SIG-M5 treated with dmso at 0.1 percent for 504 hours (cell line): Measurements from ENCODE around the gene NUCB1.
"Not testable (repeated sequence)": the region's sequence is repeated elsewhere in the genome, so short reads cannot be mapped to it uniquely, and the experiment has no call there.

Experiments
- DNase-seq: peaks from one replicate; lab custom pipeline; 2025; ENCODE audit not compliant: unreplicated experiment; lab: John Stamatoyannopoulos, UW

NUCB1 gene

DNA sequence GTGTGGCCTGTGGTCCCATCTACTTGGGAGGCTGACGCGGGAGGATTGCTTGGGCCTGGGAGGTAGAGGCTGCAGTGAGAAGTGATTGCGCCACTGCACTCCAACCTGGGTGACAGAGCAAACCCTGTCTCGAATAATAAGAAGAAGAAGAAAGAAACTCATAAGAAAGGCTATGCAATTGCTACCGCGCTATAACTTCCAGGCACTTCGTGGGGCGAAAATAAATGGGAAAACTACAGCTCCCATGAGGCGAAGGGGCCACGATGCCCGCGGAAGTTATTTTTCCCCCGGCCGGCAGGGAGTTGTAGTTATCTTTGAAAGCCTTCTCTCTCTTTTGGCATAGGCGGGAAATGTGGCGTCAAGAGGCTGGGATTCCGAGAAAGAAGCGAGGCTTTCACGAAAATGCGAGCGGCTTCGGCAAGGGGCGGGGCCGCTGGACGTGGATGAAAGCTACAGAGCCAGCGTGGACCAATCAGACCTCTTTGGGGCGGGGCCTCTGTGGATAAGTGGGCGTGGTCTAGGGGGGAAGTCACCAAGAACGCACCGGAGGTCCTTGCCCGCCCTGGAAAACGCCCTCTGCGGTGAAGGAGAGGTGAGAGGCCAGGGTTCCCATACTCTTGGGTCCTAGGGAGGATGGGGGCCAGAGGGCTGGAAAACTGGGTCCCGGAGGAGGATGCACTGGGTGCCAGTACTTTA lies at the start of gene NUCB1:
Gene NUCB1, plus strand, starts transcription at position 532 of the 696 bp plus-strand sequence. CDS start 485 bp downstream, outside the sequence.
- DNase-seq = peak; percentile 95

DNA sequence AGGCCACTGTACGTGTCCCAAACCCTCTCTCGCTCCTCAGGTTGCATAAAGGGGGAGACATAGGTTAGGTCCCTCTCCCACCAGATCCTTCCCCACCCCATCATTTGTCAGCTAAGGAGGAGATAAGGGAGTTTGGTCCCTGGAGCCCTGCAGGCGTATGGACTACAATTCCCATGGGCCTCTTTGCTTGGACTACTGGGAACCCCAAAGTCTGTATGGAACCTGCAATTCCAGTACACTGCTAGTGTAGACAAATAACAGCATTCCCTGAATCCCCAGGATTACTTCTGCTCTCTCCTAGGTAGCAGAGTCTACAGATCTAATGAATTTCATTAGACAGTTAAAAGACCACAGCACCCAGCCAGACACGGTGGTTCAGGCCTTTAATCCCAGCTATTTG lies 47.8 kb upstream of the NUCB1 start:
- no peak for DNase-seq

DNA sequence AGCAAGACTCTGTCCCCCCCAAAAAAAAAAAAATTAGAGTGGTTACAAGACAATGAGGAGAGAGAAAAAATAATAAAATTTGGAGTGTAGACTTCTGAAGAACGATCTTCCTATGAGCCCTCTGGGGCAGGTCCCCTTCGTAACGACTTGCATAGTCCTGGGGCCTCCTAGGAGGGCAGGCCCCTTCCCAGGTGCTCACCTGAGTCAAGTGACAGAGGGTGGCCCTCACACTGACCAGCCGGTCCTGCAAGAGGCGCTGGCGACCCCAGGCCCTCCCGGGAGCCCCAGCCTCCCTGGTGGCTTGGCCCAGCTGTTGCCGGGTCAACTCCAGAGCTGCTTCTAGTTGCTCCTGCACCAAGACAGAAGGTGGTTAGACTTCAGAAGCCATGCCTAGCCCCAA lies 46.6 kb upstream of the NUCB1 start:
- no peak for DNase-seq

DNA sequence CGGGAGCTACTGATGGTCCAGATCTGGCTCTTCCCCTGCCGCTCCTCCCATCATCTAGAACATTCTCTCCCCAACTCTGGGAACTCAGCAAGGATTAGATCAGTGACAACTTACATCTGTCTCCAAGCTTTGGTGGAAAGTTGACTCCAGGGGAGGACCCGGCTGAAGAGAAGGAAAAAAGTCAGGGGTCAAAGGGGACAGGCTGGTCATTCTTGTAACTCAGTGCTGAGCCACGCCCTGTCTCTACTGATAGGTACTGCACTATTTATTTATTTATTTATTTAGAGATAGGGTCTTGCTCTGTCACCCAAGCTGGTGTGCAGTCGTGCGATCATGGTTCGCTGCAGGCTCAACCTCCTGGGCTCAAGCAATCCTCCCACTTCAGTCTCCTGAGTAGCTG lies 46.0 kb upstream of the NUCB1 start:
- DNase-seq = no peak

DNA sequence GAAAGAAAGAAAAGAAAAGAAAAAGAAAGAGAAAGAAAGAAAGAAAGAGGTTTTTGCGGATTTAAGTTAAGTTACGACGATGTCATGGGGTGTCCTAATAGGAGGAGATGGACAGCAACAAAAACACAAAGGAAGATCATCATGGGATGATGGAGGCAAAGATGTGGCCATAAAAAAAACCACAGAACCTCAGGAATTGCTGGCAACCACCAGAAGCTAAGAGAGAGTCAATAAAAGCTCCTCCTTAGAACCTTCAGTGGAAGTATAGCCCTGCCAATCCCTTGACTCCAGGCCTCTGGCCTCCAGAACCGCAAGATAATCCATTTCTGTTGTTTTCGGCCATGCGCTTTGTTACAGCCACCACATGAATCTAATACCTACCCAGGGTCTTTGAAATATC lies 43.2 kb upstream of the NUCB1 start:
- no peak for DNase-seq

DNA sequence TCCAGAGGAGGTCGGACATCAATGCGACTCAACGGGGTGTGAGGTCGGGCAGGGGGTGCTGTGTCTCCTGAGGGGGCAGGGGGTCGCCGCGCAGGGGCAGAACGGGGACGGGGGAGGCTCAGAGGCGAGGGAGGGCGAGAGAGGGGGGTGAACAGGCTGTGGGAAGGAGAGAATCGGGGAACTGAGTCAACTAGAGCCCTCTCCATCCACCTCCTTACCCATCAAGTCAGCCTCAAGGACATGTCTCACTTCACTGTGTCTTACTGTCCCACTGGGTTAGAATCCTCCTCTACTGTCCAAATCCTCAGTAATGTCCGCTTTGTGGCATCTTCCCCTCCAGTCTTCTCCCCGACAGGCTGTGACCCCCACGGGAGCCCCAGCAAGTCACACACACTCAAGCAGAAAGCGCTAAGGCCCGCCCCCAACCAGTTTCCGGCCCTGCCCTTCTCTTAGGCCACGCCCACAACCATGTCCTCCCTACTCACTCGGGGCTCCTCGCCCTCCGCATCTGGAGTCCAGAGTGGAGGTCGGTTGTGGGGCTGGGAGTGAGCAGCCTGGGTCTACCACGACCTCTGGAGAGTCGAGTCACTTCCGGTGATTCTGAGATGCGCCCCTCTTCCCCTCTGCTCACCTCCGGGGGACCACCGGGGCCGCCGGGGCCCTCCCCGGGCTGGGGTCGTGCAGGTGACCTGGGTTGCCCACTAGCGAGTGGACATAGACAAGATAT lies 41.0 kb upstream of the NUCB1 start:
- DNase-seq = peak; percentile 52

DNA sequence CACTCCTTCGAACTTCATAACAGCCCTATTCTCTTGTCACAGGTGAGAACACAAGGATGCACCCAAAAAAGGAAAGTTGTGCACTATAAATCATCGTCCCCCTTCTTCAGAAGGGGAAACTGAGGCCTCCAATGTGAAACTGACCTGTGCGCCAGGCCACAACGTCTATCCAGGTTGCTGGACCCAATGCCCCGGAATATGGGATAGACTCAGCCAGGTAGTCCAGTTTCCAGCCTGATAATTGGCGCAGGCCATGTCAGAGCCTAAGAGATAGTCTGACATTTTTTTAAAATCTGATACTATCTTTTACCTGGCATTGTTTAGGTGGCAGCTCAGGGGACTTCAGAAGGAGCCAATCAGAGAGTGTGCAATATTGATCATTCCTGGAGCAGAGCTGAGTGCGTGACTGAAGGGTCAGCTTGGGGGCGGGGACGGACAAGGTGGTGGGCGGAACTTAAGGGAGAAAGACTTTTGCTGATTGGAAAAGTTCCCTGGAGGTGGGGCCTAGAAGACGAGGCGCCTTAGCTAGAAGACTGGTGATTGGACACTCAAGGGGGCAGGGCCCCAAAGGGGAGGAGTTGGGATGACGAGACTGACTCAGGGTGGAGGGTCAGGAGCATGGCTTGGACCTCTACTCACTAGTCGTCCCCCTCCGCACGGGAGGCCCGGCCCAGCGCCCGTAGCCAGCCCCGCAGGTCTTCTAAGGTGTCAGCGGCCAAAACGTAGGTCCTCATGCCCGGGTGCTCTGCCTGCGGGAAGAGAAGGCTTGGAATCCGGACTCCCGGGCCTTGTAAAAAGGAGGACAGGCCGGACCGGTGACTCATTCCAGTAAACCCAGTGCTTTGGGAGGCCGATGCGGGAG lies 40.2 kb upstream of the NUCB1 start:
- no peak for DNase-seq

DNA sequence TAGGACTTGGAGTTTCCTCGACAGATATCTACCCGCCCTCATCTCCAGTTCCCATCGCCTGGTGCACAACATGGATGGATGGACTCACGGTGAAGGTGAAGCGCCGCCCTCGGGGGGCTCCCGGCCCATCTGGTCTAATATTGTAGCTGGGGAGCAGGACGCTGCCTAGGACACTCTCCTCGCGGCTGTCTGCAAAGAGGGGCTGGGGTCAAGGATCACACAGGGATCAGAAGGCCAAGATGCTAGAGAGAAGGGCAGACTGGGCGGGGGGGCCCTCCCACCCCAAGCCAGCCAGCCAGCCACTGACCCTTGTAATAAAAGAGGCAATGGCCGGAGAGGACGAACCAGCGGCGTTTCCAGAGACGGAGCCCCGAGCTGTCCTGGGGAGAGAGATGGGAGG lies 38.8 kb upstream of the NUCB1 start:
- no peak for DNase-seq

DNA sequence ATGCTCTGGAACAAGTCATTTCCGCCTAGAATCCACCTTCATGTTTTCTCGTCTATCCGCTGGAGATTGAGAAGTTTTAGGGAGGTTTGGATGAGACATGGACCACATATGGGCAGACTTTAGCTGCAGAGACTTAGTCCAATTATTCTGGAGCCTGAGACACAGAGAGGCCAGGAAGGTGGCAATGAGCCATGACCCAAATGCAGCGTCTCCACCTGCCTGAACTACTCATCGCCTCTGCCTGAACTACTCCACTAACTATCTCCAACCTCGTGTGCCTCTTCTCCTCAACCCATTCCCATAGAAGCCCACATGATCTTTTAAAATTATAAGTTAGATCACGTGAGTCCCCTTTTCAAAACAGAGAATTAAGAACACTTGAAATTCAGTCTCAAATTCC lies 37.3 kb upstream of the NUCB1 start:
- no peak for DNase-seq

DNA sequence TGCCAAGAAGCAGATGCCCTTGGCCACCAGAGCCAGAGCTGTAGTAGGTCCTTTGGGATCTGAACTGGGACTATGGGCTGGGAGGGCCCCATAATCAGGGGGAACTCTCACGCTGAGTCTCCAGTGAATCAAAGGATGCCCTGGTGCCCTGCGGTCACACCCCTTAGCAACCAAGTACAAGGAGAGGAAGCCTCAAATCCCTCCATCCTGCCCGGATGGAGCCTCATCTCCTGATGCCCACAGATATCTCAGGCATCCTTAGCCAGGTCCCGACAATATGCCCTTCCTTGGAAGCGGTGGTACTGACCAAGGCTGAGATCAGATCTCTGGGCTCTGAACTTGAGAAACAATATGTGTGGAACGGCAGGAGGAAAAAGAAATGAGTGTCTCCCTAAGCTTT lies 33.4 kb upstream of the NUCB1 start:
- no peak for DNase-seq

DNA sequence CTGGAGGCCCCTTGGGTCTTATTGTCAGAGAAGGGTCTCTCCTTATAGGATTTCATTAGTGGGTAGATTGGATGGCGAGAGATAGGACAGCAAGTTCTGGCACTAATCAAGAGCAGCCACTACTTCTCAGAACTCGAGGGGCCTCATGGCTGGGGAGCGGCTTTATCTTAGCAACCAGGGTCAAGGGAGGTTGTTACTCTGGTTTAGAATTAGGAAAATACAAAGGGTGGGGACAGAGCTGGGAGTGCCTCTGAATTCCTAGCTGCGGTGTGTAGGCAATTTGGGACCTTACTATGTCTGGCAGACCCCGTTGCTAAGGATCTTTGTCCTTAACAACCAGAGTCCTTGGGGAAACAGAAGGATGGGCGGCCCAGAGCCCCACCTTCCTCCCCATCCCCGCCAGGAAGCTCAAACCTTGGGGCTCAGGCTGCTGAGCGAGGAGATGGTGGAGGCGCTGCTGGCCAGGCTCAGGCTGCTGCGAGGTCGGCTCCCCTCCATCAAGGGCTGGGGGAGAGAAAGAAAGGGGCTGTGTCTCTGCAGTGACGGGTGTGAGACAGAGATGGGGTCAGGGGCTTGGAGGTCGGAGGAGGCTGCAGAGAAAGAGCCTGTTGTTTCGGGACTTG lies 32.9 kb upstream of the NUCB1 start:
- DNase-seq = no peak

DNA sequence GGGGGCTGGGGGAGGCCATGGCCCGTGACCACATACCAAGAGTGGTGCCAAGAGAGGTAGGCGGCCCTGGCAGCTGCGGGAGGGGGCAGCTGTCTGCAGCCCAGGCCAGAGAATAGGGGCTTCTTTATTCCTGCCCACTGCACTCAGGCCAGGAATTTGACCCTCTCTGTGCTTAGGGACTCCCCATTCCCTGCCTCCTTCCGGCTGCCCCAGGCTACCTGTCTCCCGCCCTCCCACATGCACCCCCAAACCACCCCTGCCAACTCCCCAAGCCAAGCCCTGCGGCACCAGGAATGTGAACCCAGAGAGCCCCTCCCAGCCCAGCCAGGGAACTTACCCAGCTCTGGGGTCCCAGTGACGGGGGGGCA lies 32.4 kb upstream of the NUCB1 start:
- DNase-seq = no peak

DNA sequence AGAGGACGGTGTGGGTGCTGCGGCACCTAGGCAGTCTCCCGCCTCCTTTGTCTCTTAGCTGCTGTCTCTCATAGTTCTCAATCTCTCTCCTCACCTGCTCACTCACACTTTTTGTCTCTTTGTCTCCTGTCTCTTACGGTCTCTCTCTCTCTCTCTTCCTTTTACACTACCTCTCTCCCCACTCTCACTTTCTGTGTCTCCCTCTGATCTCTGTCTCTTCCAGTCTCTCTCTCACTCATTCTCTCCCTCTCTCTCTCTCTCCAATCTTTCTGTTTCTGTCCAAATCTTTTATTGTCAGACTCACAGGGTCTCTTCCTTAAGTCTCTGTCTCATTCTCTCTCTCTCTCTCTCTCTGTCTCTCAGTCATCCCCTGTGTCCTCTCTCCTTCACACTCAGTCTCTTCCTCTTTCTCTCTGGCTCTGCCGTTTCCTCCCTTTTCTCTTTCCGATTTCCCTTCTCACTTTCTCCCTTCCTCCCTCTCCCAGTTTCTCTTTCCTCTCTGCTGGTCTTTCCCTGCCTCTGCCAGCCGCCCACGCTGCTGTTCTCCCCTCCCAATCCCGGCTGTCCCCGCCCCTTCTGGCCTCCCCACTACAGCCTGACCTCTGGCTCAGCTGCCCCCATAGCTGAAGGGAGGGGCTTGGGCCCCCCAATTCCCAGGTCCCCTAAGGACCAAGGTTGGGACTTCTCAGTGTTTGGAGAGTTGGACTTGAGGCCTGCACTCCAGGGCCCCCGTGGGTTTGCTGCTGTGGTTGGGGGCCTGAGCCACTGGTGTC lies 31.8 kb upstream of the NUCB1 start, which contains the start of gene PLEKHA4:
Gene PLEKHA4, minus strand, starts transcription at position 504 of the 773 bp plus-strand sequence. CDS start 997 bp downstream, outside the sequence.
- DNase-seq = no peak

DNA sequence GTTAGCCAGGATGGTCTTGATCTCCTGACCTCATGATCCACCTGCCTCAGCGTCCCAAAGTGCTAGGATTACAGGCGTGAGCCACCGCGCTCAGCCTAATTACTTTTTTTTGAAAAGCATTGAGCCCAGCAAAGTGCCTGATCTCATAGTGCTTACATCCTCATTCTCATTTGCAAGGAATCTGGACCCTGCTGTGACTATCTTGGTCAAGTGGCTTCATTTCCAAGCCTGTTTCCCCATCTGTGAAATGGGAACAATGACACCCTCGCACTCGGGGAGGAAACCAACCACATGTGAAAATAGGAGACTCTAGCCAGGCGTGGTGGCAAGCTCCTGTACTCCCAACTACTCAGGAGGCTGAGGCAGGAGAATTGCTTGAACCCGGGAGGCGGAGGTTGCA lies 30.1 kb upstream of the NUCB1 start:
- DNase-seq = no peak

DNA sequence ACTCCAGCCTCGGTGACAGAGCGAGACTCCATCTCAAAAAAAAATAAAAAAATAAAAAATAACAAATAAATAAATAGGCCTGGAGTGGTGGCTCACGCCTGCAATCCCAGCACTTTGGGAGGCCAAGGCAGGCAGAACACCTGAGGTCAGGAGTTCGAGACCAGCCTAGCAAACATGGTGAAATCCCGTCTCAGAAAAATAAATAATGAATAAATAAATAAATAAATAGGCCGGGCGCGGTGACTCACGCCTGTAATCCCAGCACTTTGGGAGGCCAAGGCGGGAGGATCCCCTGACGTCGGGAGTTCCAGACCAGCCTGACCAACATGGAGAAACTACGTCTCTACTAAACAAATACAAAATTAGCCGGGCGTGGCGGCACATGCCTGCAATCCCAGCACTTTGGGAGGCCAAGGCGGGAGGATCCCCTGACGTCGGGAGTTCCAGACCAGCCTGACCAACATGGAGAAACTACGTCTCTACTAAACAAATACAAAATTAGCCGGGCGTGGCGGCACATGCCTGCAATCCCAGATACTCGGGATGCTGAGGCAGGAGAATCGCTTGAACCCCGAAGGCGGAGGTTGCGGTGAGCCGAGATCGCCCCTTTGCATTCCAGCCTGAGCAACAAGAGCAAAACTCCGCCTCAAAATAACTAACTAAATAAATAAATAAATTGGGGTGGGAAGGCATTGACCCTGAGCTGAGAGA lies 28.5 kb upstream of the NUCB1 start:
- DNase-seq = not testable (repeated sequence)

DNA sequence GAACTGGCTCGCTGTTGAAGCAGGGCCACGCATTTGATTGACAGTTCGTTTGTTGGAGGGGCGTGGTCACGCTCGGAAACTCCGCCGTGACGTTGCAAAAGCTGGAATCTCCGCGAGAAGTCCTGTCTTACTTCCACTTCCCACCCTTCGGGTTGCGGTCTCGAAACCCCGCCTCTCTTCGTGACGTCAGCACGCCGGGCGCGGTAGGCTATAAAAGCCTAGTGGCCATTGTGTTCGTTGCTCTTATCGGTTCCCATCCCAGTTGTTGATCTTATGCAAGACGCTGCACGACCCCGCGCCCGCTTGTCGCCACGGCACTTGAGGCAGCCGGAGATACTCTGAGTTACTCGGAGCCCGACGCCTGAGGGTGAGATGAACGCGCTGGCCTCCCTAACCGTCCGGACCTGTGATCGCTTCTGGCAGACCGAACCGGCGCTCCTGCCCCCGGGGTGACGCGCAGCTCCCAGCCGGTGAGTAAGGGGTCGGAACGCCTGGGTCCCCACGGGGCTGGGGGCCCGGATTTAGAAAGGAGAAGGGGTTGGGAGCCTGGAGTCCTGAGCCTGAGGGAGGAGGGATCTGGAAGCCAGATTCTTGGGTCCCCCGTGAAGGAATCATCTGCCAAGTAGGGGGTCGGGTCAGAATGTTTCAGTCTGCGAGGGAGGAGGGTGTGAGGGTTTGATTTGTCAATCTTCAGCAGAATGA lies 27.8 kb upstream of the NUCB1 start, which contains the start of gene PPP1R15A:
Gene PPP1R15A, plus strand, starts transcription at position 240 of the 702 bp plus-strand sequence. CDS start 813 bp downstream, outside the sequence.
- DNase-seq = peak; percentile 90

DNA sequence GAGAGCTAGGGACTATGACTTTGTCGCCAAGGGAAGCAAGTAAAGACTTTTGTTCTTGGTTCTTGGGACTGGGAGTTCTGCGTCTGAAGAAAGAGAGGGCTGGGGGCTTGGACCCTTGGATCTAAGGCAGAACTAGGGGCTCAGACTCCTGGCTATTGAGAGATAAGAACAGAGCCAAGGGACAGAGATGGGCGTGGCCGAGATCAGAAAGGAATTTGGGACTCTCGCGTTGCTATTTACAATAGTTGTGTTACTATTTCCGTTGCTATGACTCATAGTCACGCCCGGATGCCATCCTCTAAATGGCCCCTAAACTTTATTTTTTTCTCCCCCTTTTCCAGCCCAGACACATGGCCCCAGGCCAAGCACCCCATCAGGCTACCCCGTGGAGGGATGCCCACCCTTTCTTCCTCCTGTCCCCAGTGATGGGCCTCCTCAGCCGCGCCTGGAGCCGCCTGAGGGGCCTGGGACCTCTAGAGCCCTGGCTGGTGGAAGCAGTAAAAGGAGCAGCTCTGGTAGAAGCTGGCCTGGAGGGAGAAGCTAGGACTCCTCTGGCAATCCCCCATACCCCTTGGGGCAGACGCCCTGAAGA lies 27.1 kb upstream of the NUCB1 start:
- DNase-seq = peak; percentile 94

DNA sequence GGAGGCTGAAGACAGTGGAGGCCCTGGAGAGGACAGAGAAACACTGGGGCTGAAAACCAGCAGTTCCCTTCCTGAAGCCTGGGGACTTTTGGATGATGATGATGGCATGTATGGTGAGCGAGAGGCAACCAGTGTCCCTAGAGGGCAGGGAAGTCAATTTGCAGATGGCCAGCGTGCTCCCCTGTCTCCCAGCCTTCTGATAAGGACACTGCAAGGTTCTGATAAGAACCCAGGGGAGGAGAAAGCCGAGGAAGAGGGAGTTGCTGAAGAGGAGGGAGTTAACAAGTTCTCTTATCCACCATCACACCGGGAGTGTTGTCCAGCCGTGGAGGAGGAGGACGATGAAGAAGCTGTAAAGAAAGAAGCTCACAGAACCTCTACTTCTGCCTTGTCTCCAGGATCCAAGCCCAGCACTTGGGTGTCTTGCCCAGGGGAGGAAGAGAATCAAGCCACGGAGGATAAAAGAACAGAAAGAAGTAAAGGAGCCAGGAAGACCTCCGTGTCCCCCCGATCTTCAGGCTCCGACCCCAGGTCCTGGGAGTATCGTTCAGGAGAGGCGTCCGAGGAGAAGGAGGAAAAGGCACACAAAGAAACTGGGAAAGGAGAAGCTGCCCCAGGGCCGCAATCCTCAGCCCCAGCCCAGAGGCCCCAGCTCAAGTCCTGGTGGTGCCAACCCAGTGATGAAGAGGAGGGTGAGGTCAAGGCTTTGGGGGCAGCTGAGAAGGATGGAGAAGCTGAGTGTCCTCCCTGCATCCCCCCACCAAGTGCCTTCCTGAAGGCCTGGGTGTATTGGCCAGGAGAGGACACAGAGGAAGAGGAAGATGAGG lies 26.4 kb upstream of the NUCB1 start:
- no peak for DNase-seq
